Glutamatergic neuron (in vitro differentiated cells): ENCODE results near the gene EEFSEC. TPM values are rescaled to one million over a fixed set of nuclear protein-coding genes. Genes with fewer than 3 reads are reported as not detected.
A peak's percentile ranks its signal among the peaks of the same experiment; 100 is the strongest.

ENCODE experiments used
- DNase-seq: peaks from one replicate; pipeline ENCODE4 v3.0.0; 2022
- H3K27ac Mint-ChIP-seq: one replicate; pipeline ENCODE4 v1.8.0; 2020; ENCODE audit warnings: mild to moderate bottlenecking, mixed read lengths, inconsistent platforms; ENCODE audit not compliant: unreplicated experiment
- H3K27me3 Mint-ChIP-seq: one replicate; pipeline ENCODE4 v1.8.0; 2020; ENCODE audit warnings: mild to moderate bottlenecking, moderate library complexity, mixed read lengths, inconsistent platforms; ENCODE audit not compliant: unreplicated experiment
- H3K36me3 Mint-ChIP-seq: one replicate; pipeline ENCODE4 v1.8.0; 2020; ENCODE audit warnings: mild to moderate bottlenecking, mixed read lengths, inconsistent platforms; ENCODE audit not compliant: unreplicated experiment
- H3K4me1 Mint-ChIP-seq: one replicate; pipeline ENCODE4 v1.8.0; 2020; ENCODE audit warnings: mild to moderate bottlenecking, low read depth, mixed read lengths, inconsistent platforms; ENCODE audit not compliant: unreplicated experiment
- H3K4me3 Mint-ChIP-seq: one replicate; pipeline ENCODE4 v1.8.0; 2020; ENCODE audit warnings: mild to moderate bottlenecking, mixed read lengths, inconsistent platforms; ENCODE audit not compliant: unreplicated experiment
- H3K9me3 Mint-ChIP-seq: one replicate; pipeline ENCODE4 v1.8.0; 2020; ENCODE audit warnings: mild to moderate bottlenecking, moderate library complexity, mixed read lengths, inconsistent platforms; ENCODE audit not compliant: unreplicated experiment
- CTCF ChIP-seq: fragments of 200-600 bp; sonication (generic); IDR thresholded peaks from one replicate; pipeline ENCODE4 v1.5.0; 2021; ENCODE audit not compliant: partially characterized antibody, unreplicated experiment
- total RNA-seq: library from RNA; stranded (reverse); fragmentation: NEBNext Ultra II Directional; extraction: Animal tissue kit (Norgen Biotek cat#: 25700); gene quantifications from one replicate; pipeline ENCODE4 v1.2.1, GENCODE V29; 2021; ENCODE audit not compliant: unreplicated experiment

EEFSEC gene
- total RNA-seq, 1 donor from 2014 or later = 8.3 TPM

GRCh38 chr3:128144512-128145187 lies 8.6 kb upstream of the EEFSEC start:
- H3K36me3 Mint-ChIP-seq = no peaks in the 10 kb centered on the region
- H3K27ac Mint-ChIP-seq = no peak overlapping the region
- peaks cover 4% of the 10 kb centered on the region for H3K9me3 Mint-ChIP-seq
- TF ChIP-seq CTCF = no peak
- peaks cover 6% of the 10 kb centered on the region for H3K4me1 Mint-ChIP-seq
- no peak for DNase-seq
- no peak overlapping the region for H3K4me3 Mint-ChIP-seq
- peaks cover 2% of the 10 kb centered on the region for H3K27me3 Mint-ChIP-seq

GRCh38 chr3:128145279-128145678 lies 8.0 kb upstream of the EEFSEC start:
- no peak for DNase-seq
- TF ChIP-seq CTCF = no peak
- Mint-ChIP-seq H3K36me3 (no peaks in the 10 kb centered on the region), H3K4me1 (peaks cover 6% of the 10 kb centered on the region), H3K4me3 (no peak overlapping the region), H3K9me3 (peaks cover 4% of the 10 kb centered on the region), H3K27ac (no peak overlapping the region), H3K27me3 (peaks cover 2% of the 10 kb centered on the region)

- DNase-seq = no peak
- peaks cover 2% of the 10 kb centered on the region for H3K27me3 Mint-ChIP-seq
- TF ChIP-seq CTCF = no peak
- H3K36me3 Mint-ChIP-seq = no peaks in the 10 kb centered on the region
- peaks cover 4% of the 10 kb centered on the region for H3K9me3 Mint-ChIP-seq
- no peak overlapping the region for H3K27ac Mint-ChIP-seq
- peaks cover 6% of the 10 kb centered on the region for H3K4me1 Mint-ChIP-seq
- no peak overlapping the region for H3K4me3 Mint-ChIP-seq
These were observed 7.1 kb upstream of the EEFSEC start for GRCh38 chr3:128146201-128146600.

GRCh38 chr3:128149650-128150049 lies 3.6 kb upstream of the EEFSEC start:
- peaks cover 8% of the 10 kb centered on the region for H3K9me3 Mint-ChIP-seq
- DNase-seq = no peak
- peaks cover 7% of the 10 kb centered on the region for H3K36me3 Mint-ChIP-seq
- no peak overlapping the region for H3K4me3 Mint-ChIP-seq
- peaks cover 2% of the 10 kb centered on the region for H3K4me1 Mint-ChIP-seq
- no peak for TF ChIP-seq CTCF
- peaks cover 10% of the 10 kb centered on the region for H3K27me3 Mint-ChIP-seq
- H3K27ac Mint-ChIP-seq = no peak overlapping the region

- Mint-ChIP-seq H3K27ac (no peak overlapping the region), H3K4me1 (peaks cover 2% of the 10 kb centered on the region), H3K27me3 (peaks cover 8% of the 10 kb centered on the region), H3K9me3 (peaks cover 6% of the 10 kb centered on the region), H3K36me3 (peaks cover 12% of the 10 kb centered on the region), H3K4me3 (peak overlapping the region; percentile 64)
- no peak for DNase-seq
- TF ChIP-seq CTCF = no peak
These were observed 1.5 kb upstream of the EEFSEC start for GRCh38 chr3:128151758-128152274.
